Gastroesophageal sphincter (tissue), 3 donors: Measurements from ENCODE around the gene HYAL2.

Source experiments
- EP300 ChIP-seq: sonication (generic); formaldehyde crosslinking; IDR thresholded peaks from one replicate; pipeline ENCODE4 v1.6.1; 2017; ENCODE audit warnings: antibody characterized with exemption, mild to moderate bottlenecking
- POLR2A ChIP-seq, 2 donors: fragments of 450-650 bp; IDR thresholded peaks; one replicate each; pipeline ENCODE4 v1.6.1; 2017; ENCODE audit warnings: antibody characterized with exemption in 2 of 2, mild to moderate bottlenecking in 2 of 2, moderate library complexity in 1 of 2
- TF ChIP-seq, protein P1 (sequence below), 4 experiments: fragments of 200-600 bp in 2 of 4; fragments of 450-650 bp in 2 of 4; sonication (generic) in 1 of 4; IDR thresholded peaks; one replicate each; pipeline ENCODE4 v1.5.1; 2017 to 2019; ENCODE audit warnings: antibody characterized with exemption in 4 of 4, mild to moderate bottlenecking in 2 of 4, moderate library complexity in 2 of 4

- TF ChIP-seq POLR2A (IDR thresholded peaks at IDR 0.05), result no peak
- TF ChIP-seq, protein P1, sequence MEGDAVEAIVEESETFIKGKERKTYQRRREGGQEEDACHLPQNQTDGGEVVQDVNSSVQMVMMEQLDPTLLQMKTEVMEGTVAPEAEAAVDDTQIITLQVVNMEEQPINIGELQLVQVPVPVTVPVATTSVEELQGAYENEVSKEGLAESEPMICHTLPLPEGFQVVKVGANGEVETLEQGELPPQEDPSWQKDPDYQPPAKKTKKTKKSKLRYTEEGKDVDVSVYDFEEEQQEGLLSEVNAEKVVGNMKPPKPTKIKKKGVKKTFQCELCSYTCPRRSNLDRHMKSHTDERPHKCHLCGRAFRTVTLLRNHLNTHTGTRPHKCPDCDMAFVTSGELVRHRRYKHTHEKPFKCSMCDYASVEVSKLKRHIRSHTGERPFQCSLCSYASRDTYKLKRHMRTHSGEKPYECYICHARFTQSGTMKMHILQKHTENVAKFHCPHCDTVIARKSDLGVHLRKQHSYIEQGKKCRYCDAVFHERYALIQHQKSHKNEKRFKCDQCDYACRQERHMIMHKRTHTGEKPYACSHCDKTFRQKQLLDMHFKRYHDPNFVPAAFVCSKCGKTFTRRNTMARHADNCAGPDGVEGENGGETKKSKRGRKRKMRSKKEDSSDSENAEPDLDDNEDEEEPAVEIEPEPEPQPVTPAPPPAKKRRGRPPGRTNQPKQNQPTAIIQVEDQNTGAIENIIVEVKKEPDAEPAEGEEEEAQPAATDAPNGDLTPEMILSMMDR (IDR thresholded peaks at IDR 0.05), result no peak
- TF ChIP-seq EP300, result no peak
These were observed 27.8 kb downstream of the HYAL2 start for GRCh38 chr3:50294492-50295403.
